BJ (cell line): ENCODE data around the gene TFEB. TPM values are rescaled to one million over a fixed set of nuclear protein-coding genes. Genes with fewer than 3 reads are reported as not detected.

Experiments used
- CTCF ChIA-PET: fragments of 350-600 bp; formaldehyde crosslinking; extraction: SDS; loops from one replicate; lab custom pipeline; 2021; ENCODE audit warnings: antibody characterized with exemption, inconsistent platforms; lab: Yijun Ruan, JAX
- POLR2A ChIA-PET: fragments of 300-600 bp; sonication (Branson Sonifier 250); formaldehyde crosslinking; extraction: SDS; loops from one replicate; lab custom pipeline; 2021; ENCODE audit warnings: antibody characterized with exemption; lab: Charles Lee
- DNase-seq: peaks from one replicate; pipeline ENCODE4 v3.0.0-alpha.2; 2011; ENCODE audit warnings: low read depth
- H3K27me3 ChIP-seq: 2 replicates; pipeline ENCODE4 v1.6.0; 2011; ENCODE audit warnings: low read length; ENCODE audit not compliant: control insufficient read depth, insufficient read depth
- H3K36me3 ChIP-seq: 2 replicates; pipeline ENCODE4 v1.5.1; 2011; ENCODE audit warnings: low read length; ENCODE audit not compliant: control insufficient read depth, insufficient read depth
- H3K4me3 ChIP-seq: 2 replicates; pipeline ENCODE4 v1.5.1; 2011; ENCODE audit warnings: low read depth, mild to moderate bottlenecking, control low read depth, low read length
- polyA plus RNA-seq: library from polyadenylated mRNA; depleted of rRNA; stranded (reverse); fragments of >200 nt; gene quantifications from 2 replicates; pipeline ENCODE4 v1.2.3, GENCODE V29; 2011
- TF ChIP-seq, protein P1 (sequence below): IDR thresholded peaks from 2 replicates; pipeline ENCODE4 v1.5.1; 2011; ENCODE audit warnings: low read depth, mild to moderate bottlenecking, control low read depth, inconsistent platforms, low read length, moderate library complexity; ENCODE audit not compliant: insufficient read depth

Gene TFEB
- polyA plus RNA-seq, 1 experiment: 21.9 TPM

GRCh38 chr6:41642090-41642959 is 93.1 kb downstream of the TFEB start:
- peaks cover 54% of the 10 kb centered on the region for H3K27me3 ChIP-seq
- H3K36me3 ChIP-seq: no peaks in the 10 kb centered on the region
- no peak overlapping the region for H3K4me3 ChIP-seq
- CTCF ChIA-PET: interaction anchor here (1.0 kb wide), 1 partner anchor 39 kb away, joined by 3 read pairs; no protein-coding TSS in a partner anchor
- TF ChIP-seq, protein P1, sequence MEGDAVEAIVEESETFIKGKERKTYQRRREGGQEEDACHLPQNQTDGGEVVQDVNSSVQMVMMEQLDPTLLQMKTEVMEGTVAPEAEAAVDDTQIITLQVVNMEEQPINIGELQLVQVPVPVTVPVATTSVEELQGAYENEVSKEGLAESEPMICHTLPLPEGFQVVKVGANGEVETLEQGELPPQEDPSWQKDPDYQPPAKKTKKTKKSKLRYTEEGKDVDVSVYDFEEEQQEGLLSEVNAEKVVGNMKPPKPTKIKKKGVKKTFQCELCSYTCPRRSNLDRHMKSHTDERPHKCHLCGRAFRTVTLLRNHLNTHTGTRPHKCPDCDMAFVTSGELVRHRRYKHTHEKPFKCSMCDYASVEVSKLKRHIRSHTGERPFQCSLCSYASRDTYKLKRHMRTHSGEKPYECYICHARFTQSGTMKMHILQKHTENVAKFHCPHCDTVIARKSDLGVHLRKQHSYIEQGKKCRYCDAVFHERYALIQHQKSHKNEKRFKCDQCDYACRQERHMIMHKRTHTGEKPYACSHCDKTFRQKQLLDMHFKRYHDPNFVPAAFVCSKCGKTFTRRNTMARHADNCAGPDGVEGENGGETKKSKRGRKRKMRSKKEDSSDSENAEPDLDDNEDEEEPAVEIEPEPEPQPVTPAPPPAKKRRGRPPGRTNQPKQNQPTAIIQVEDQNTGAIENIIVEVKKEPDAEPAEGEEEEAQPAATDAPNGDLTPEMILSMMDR: no peak
- DNase-seq: no peak
- POLR2A ChIA-PET: no interaction called here

DNA sequence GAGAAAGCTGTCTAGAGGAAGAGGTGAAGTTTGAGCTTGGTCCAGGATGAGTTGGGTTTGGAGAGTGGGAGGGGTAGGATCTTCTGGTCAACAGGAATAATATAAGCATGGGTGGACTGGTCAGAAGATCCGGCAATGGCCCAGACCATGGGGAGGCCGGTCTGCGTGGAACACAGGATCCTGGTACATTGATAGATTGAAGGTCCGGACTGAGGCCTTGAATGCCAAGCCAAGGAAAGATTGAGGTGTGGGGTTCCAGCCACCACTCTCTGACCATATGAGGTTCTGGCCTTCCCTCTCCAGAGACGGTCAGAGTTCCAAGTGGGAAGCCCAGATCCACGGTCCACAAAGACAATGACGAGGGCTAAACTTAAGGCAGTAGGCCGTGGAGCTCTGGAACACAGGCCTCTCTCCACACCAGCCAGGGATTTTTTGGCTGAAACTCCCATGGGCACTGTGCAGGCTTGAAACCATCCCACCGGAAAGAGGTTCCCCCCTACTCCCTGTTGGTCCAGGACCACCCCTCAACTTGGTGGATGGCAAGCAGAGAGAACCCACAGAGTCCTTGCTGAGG is 94.0 kb downstream of the TFEB start:
- no peak overlapping the region for H3K4me3 ChIP-seq
- DNase-seq: no peak
- no peaks in the 10 kb centered on the region for H3K36me3 ChIP-seq
- peaks cover 62% of the 10 kb centered on the region for H3K27me3 ChIP-seq
- POLR2A ChIA-PET: no interaction called here
- CTCF ChIA-PET: interaction anchor here (1.0 kb wide), 1 partner anchor 38 kb away, joined by 3 read pairs; no protein-coding TSS in a partner anchor
- TF ChIP-seq, protein P1: no peak

DNA sequence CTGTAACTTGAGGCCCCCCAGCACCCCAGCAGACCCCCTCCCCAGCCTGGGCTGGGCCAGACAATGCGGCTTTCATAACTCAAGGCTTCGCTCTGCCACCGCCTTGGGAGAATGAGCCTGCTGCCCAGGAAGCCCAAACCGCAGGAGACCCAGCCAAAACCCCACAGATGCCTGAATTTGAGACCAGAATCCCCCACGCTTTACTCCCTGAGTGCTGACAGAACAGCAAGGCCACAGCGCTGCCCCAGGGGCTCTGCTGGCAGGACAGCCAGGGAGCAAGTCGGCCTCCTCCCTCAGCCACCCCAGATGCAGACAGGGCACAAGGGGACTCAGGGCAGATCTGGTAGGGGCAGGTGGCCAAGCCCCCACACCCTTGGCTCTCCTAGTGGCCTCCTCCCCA is 95.0 kb downstream of the TFEB start:
- TF ChIP-seq, protein P1: no peak
- Histone ChIP-seq H3K27me3 (peaks cover 59% of the 10 kb centered on the region), H3K36me3 (no peaks in the 10 kb centered on the region), H3K4me3 (no peak overlapping the region)
- ChIA-PET POLR2A (no interaction called here), CTCF (no interaction called here)
- DNase-seq: no peak

DNA sequence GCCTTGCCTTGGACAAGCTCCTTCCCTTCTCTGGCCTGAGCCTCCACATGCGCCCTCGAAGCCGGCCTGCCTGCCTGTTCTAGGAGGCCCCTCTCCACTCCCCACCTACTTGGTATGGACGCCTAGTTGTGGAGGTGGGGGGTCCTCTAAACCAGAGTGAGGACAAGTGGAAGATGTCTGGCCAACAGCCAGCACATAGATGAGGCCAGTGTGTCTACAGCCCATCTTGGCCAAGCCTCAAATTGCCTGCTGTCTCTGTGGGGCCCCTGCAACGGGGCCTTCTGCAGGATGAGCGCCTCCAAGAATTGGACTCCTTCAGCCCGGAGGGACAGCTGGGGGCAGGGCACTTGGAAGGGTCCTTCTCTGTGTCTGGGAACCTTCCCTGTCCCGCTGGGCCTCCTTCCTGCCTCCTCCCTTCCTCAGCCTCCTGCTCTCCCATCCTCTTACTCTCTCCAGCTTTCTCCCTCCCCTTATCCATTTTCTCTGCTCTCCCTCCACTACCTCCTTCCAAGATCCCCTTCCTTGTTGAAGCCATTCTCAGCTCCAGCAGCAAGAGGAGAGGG is 95.5 kb downstream of the TFEB start:
- no peak for DNase-seq
- ChIA-PET CTCF (no interaction called here), POLR2A (no interaction called here)
- Histone ChIP-seq H3K4me3 (no peak overlapping the region), H3K27me3 (peaks cover 62% of the 10 kb centered on the region), H3K36me3 (no peaks in the 10 kb centered on the region)
- TF ChIP-seq, protein P1: no peak

GRCh38 chr6:41638935-41639808 is 96.2 kb downstream of the TFEB start:
- TF ChIP-seq, protein P1: no peak
- CTCF ChIA-PET: no interaction called here
- peaks cover 64% of the 10 kb centered on the region for H3K27me3 ChIP-seq
- no peak for DNase-seq
- H3K36me3 ChIP-seq: no peaks in the 10 kb centered on the region
- no peak overlapping the region for H3K4me3 ChIP-seq
- POLR2A ChIA-PET: no interaction called here
